ENCODE measurements around the gene PIMREG. TPM values are rescaled to one million over a fixed set of nuclear protein-coding genes. Genes with fewer than 3 reads are reported as not detected.

Gene PIMREG
- total RNA-seq, 1 donor from 2014 or later, result 9.1 TPM

- no peak for DNase-seq (ENCODE audit: low spot score)
- Mint-ChIP-seq H3K36me3 (ENCODE audit: low read depth, unreplicated experiment) (no peaks in the 10 kb centered on the region), H3K4me1 (ENCODE audit: unreplicated experiment) (peaks cover 34% of the 10 kb centered on the region), H3K27me3 (ENCODE audit: unreplicated experiment) (peaks cover 21% of the 10 kb centered on the region), H3K27ac (ENCODE audit: unreplicated experiment) (no peak overlapping the region), H3K4me3 (ENCODE audit: unreplicated experiment) (no peak overlapping the region), H3K9me3 (ENCODE audit: unreplicated experiment) (no peaks in the 10 kb centered on the region)
- TF ChIP-seq CTCF (IDR thresholded peaks at IDR 0.05; ENCODE audit: unreplicated experiment), result no peak
Observed at GRCh38 chr17:6463616-6464445, 19.6 kb downstream of the PIMREG start.

GRCh38 chr17:6464446-6465041, 20.3 kb downstream of the PIMREG start:
- Mint-ChIP-seq H3K27me3 (ENCODE audit: unreplicated experiment) (peaks cover 23% of the 10 kb centered on the region), H3K4me3 (ENCODE audit: unreplicated experiment) (peak overlapping the region; percentile 37), H3K9me3 (ENCODE audit: unreplicated experiment) (no peaks in the 10 kb centered on the region), H3K36me3 (ENCODE audit: low read depth, unreplicated experiment) (no peaks in the 10 kb centered on the region), H3K4me1 (ENCODE audit: unreplicated experiment) (peaks cover 36% of the 10 kb centered on the region), H3K27ac (ENCODE audit: unreplicated experiment) (no peak overlapping the region)
- TF ChIP-seq CTCF (IDR thresholded peaks at IDR 0.05; ENCODE audit: unreplicated experiment), result no peak
- DNase-seq (ENCODE audit: low spot score), result no peak

GRCh38 chr17:6465206-6466003, 21.1 kb downstream of the PIMREG start:
- no peaks in the 10 kb centered on the region for H3K36me3 Mint-ChIP-seq (ENCODE audit: low read depth, unreplicated experiment)
- peaks cover 24% of the 10 kb centered on the region for H3K27me3 Mint-ChIP-seq (ENCODE audit: unreplicated experiment)
- DNase-seq (ENCODE audit: low spot score), result no peak
- peaks cover 32% of the 10 kb centered on the region for H3K4me1 Mint-ChIP-seq (ENCODE audit: unreplicated experiment)
- no peaks in the 10 kb centered on the region for H3K9me3 Mint-ChIP-seq (ENCODE audit: unreplicated experiment)
- peak overlapping the region; percentile 37 for H3K4me3 Mint-ChIP-seq (ENCODE audit: unreplicated experiment)
- peak overlapping the region; percentile 26 for H3K27ac Mint-ChIP-seq (ENCODE audit: unreplicated experiment)
- TF ChIP-seq CTCF (IDR thresholded peaks at IDR 0.05; ENCODE audit: unreplicated experiment), result no peak

- Mint-ChIP-seq H3K4me1 (ENCODE audit: unreplicated experiment) (peaks cover 22% of the 10 kb centered on the region), H3K4me3 (ENCODE audit: unreplicated experiment) (no peak overlapping the region), H3K36me3 (ENCODE audit: low read depth, unreplicated experiment) (peaks cover 4% of the 10 kb centered on the region), H3K9me3 (ENCODE audit: unreplicated experiment) (no peaks in the 10 kb centered on the region), H3K27ac (ENCODE audit: unreplicated experiment) (no peak overlapping the region), H3K27me3 (ENCODE audit: unreplicated experiment) (peaks cover 20% of the 10 kb centered on the region)
- DNase-seq (ENCODE audit: low spot score), result no peak
- TF ChIP-seq CTCF (IDR thresholded peaks at IDR 0.05; ENCODE audit: unreplicated experiment), result no peak
Observed at GRCh38 chr17:6467567-6467966, 23.3 kb downstream of the PIMREG start.

All from endothelial cell (in vitro differentiated cells).